HG02938 (cell line): Measurements from ENCODE around the gene UBB.

Experiments
- ATAC-seq: cut with Tn5 transposase; IDR thresholded peaks from one replicate; pipeline ENCODE4 v1.9.1; 2021; ENCODE audit warnings: mild to moderate bottlenecking, moderate library complexity; ENCODE audit not compliant: unreplicated experiment

Gene UBB

GRCh38 chr17:16380640-16381495 lies at the start of gene UBB:
TSS of gene UBB (plus strand) at chr17:16381091. CDS start at chr17:16381908, 817 bp downstream.
- ATAC-seq: peak; percentile 90

- no peak for ATAC-seq
Measured at GRCh38 chr17:16338391-16338790, 42.5 kb upstream of the UBB start.

GRCh38 chr17:16339402-16339801 lies 41.5 kb upstream of the UBB start:
- no peak for ATAC-seq

- no peak for ATAC-seq
Measured at GRCh38 chr17:16339959-16340358, 40.9 kb upstream of the UBB start.

- ATAC-seq: no peak
Measured at GRCh38 chr17:16342979-16343378, 37.9 kb upstream of the UBB start.

- ATAC-seq: no peak
Measured at GRCh38 chr17:16343569-16343968, 37.3 kb upstream of the UBB start.

GRCh38 chr17:16345565-16345964 lies 35.3 kb upstream of the UBB start:
- no peak for ATAC-seq

- no peak for ATAC-seq
Measured at GRCh38 chr17:16346721-16347271, 34.1 kb upstream of the UBB start.

GRCh38 chr17:16348586-16348985 lies 32.3 kb upstream of the UBB start:
- ATAC-seq: no peak

- no peak for ATAC-seq
Measured at GRCh38 chr17:16349431-16349830, 31.5 kb upstream of the UBB start.

GRCh38 chr17:16351831-16352230 lies 29.1 kb upstream of the UBB start:
- no peak for ATAC-seq

- ATAC-seq: no peak
Measured at GRCh38 chr17:16352303-16352666, 28.6 kb upstream of the UBB start.

- ATAC-seq: peak; percentile 38
Measured at GRCh38 chr17:16352667-16353316, 28.1 kb upstream of the UBB start.

GRCh38 chr17:16353317-16354174 lies 27.3 kb upstream of the UBB start, which contains the start of gene CENPV:
TSS of gene CENPV (minus strand) at chr17:16353469. CDS start at chr17:16353436, 33 bp downstream.
- ATAC-seq: peak; percentile 44

GRCh38 chr17:16354585-16354984 lies 26.3 kb upstream of the UBB start:
- ATAC-seq: no peak

- no peak for ATAC-seq
Measured at GRCh38 chr17:16358394-16358793, 22.5 kb upstream of the UBB start.

- no peak for ATAC-seq
Measured at GRCh38 chr17:16361874-16362273, 19.0 kb upstream of the UBB start.

GRCh38 chr17:16363749-16364536 lies 16.9 kb upstream of the UBB start:
- ATAC-seq: no peak

- no peak for ATAC-seq
Measured at GRCh38 chr17:16364625-16365024, 16.3 kb upstream of the UBB start.

GRCh38 chr17:16371742-16372141 lies 9.1 kb upstream of the UBB start:
- no peak for ATAC-seq
